Measurements from ENCODE around the gene PNMA8C.

The PNMA8C gene

DNA sequence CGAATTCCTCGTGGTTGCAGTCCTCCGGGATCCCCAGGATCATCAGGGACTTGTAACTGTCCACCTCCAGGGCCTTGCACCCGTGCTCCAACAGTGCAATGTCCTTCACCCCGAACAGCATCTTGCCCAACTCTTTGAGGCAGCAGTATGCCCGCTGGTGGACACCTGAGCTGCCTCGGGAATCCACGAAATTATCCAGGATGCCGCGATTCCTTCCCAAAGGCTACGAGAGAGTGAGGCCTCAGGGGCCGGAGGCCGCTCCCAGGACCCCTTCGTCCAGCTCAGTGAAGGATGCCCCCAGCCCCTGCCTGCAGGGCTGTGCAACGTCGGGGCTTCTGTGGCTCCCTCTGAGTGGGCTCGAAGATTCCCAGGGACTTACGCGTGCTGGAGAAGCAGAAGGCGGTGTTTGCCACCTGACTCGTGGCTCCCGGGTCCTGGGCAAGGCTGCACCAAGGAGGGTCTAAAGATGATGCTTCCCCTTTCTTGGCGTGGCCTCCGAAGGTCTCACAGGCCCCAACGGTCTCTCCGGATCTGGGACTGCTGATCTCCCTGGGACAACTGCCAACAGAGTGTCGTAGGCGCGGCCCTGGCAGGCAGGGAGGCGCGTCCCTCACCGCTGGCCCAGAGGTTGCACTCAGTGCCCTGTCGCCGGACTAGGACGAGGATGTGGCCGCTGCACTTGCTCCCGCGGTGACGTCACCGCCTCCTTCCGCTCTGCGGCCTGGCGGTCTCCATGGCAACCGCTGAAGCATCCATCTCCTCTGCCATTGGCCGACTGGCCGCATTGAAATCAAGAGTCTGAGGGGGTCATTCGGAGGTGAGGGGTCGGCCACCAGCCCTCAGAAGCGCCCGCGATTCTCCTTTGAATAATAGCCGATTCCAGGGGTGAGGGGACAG lies at the start of gene PNMA8C:
PNMA8C (minus strand) TSS at position 698 of the 897 bp plus-strand sequence; CDS start at position 121, 577 bp downstream.
- no peak for DNase-seq (ENCODE audit: low spot score)

DNA sequence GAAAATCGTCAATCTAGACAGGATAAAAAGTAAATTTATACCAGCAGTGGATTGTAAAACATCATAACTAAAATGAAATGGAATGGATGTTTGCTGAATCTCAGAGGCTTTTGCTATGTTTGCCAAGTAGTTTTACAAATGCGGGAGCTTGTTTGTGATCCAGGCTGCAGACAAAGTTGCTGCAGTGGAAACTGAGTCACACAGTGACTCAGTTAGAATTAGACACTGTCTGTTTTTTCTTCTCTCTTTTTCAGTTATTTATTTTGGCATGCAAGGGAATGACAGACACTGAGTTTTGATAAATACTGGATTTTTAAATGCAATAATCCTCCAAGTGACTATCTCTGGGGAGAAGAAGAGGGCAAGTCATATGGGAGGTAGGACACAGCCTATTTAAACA lies 47.2 kb upstream of the PNMA8C start:
- DNase-seq (ENCODE audit: low spot score) = no peak

DNA sequence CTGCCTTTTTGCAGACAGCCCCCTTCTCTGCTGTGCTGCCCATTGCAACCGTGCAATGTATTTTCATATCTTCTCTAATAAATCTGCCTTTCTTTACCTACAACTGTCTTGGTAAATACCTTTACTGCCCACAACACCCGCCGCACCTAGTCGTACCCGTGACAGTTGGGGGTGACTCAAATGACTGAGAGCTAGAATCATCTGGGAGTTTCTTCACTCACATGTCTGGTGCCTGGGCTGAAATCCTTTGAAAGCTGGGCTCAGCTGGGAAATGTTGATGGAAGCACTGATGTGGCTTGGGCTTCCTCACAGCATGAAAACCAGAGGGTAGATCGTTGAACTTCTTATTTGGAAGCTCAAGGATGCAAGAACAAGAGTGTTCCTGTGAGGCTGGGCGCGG lies 45.5 kb upstream of the PNMA8C start:
- DNase-seq (ENCODE audit: low spot score) = no peak

DNA sequence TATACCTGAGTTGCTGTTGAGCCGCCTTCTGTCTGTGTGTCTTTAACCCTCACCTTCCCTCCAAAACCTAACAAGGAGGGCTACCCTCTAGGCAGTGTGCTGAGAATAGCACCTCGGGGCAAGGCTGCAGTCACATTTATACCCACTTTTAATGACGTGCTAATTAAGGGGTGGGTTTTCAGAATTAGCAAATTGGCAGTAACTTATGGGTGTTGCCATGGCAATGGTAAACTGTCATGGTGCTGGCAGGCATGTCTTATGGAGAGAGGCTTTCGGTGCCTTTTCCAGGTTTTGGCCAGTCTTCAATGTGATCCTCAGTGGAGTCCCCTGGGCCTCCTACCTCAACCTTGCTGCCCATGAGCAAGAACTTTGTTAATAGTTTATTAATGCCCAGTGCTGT lies 43.9 kb upstream of the PNMA8C start:
- DNase-seq (ENCODE audit: low spot score) = no peak

DNA sequence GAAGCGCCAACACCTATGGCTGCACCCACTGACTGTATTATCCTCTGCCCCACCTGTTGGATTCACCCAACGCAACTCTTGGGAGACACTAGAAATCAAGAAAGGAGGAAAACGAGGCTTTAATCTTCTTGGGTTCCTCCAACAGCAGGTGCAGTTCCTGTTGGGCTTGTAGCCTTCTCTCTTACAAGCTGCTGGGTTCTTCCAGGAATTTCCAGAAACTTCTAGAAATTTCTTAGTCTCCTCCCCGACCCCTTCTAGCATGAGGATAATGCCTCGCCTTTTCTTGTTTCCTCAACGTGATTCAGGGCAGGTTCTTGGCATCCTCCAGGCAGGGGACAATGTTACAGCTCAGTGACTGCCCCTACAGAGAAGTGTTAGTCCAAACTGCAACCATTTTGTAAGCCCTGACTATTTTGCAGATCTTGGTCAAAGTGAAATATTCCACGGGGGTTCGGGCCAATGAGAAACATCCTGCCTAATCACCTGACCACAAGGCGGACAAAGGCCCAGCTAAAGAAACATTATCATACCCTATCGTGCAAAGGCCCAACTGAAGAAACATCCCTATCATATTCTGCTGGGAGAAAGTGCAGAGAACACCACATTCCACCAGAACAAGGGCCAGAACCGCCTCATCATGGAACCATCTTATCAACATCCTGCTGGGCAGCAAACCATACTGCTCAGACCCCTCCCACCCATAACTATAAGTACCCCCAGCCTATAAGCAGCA lies 43.2 kb upstream of the PNMA8C start:
- DNase-seq (ENCODE audit: low spot score) = no peak

DNA sequence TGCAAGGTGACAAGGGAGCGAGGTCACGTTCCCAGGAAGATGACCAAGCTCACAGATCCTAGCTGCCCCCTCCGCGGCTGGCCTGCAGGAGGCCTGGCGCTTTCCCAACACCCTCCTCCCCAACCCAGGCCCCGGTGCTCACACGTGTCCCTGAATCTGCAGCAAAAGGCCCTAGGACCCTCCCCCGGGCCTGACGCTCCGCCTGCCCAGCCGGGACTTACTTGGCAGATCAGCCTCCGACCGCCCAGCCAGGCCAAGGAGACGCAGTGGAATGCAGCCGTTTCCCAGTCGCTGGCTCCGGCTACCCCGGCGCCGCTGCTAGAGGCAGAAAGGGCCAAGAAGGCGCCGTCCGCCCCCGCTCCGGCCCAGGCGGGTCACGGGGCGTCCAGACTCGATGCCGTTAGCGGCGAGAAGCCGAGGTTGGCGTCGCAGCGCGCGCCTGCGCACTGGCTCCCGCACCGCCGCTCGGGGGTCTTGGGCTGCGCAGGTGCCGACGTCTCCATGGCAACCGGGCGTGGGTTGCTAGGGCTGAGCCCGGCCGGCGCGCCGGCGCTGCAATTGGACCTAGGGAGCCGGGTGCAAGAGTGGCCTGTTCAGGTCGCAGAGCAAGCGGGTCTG lies 42.5 kb upstream of the PNMA8C start, which contains the start of gene PNMA8A:
PNMA8A (minus strand) TSS at position 448 of the 618 bp plus-strand sequence. CDS start 528 bp downstream, outside the sequence.
- DNase-seq (ENCODE audit: low spot score) = no peak

DNA sequence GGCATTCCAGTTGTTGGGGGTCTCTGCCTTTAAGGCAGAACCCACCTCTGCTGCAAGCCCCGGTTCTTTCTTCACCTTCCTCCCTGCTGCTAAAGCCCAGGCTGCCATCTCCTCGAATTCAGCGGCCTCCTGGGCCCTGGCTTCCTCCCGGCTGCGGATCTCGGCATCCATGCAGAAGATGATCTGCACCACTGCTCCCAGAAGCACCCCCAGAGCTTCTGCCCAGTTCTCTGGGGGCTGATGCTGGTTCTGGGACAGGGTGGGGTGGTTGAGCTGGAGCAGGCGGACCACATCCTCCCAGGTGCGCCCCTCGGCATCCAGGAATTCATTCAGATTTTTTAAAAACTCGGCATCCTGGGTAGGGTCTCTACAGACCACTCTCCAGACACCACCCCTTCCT lies 41.6 kb upstream of the PNMA8C start:
- no peak for DNase-seq (ENCODE audit: low spot score)

DNA sequence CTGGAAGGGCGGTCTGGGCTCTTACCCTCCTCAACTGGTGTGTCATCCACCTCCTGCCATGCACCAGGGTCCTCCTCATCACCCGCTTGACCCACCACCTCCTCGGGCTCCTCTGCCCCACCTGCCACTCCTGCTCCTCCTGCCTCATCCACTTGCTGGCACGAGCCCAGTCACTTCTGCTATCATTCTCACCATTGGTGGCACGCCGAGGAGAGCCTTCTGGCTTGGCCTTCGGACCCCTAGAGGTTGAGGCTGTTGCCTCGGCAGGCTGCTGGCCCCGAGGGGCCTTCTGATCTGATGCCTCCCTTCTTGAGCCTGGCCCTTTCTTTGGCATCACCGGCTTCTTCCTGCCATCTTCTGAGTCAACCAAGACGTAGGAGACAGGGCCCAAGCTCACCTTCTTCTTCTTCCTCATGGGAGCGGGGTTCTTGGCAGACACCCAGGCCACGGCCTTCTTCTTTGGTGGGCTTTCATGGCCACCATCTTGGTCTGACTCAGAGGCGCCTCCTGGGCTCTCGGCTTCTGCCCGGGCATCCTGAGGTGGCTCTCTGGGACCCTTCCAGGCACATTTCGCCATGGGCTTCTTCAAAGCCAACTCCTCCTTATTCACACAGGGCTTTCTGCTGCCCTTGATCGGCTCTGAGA lies 40.9 kb upstream of the PNMA8C start:
- DNase-seq (ENCODE audit: low spot score) = no peak

DNA sequence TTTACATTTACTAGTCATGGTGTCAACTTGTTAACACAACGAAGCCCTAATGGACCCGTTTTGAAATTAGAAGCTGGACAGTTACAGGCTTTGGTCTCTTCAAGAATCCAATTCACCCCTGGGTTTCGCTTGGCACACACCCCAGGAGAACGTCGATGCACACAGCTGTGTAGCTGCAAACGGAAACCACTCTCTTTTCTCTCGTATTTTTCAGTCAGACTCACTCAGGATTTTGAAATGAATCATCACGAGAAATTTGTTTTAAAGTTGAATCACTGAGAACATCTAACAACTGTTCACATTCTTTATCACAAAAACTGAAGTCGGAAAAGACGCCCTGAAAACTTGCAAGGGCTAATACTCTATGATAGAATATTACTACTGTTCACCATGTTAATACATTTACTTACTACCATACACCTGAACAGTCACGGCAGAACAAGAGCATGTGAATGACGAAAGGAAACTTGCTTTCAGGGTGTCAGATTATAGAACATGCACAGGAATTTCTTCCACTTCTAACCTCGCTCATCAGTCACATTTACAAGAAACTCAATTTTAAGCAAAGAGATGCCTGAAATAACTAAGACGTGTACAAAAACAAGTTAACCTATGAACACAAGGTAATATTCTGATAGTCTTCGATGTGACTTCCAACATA lies 37.9 kb upstream of the PNMA8C start:
- peak; percentile 66 for DNase-seq (ENCODE audit: low spot score)

DNA sequence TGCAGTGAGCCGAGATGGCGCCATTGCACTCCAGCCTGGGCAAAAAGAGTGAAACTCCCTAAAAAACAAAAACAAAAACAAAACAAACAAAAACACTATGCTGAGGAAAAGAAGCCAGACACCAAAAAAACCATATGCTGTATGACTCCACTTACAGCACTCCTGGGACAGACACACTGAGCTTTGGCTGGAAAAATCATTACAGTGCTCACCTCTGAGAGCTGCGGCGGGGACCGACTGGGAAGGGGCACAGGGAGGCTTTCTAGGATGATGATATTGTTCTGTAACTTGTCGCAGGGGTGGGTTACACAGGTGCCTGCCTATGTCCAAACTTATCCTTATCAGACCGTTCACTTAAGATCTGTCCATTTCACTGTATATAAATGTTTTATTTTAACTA lies 34.8 kb upstream of the PNMA8C start:
- DNase-seq (ENCODE audit: low spot score) = no peak

DNA sequence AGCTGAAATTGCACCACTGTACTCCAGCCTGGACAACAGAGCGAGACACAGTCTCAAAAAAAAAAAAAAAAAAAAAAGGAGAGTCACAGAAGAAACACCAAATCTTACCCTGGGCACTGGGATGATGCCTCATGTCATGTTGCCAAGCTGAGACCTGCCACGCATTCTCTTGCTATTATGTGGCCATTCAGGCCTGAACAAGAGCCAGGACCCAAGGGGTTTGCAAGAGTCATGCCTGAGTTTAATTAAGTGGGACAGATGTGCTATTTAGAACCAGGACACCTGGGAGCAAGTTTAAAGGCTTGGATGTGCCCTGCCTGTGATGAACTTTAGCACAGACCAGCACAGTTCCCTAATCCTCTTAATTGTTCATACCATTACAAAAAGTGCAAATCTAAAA lies 32.8 kb upstream of the PNMA8C start:
- no peak for DNase-seq (ENCODE audit: low spot score)

DNA sequence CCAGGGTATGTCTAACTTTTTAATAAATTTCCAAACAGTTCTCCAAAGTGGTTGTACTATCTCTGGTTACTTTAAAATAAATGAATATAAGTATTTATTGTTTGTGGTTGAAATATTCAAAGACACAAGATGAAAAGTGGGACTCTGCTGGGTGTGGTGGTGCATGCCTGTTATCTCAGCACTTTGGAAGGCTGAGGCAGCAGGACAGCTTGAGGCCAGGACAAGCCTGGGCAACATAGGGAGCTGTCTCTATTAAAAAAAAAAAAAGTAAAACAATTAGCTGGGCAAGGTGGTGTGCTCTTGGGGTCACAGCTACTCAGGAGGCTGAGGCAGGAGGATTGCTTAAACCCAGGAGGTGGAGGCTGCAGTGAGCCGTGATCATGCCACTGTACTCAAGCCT lies 32.2 kb upstream of the PNMA8C start:
- no peak for DNase-seq (ENCODE audit: low spot score)

DNA sequence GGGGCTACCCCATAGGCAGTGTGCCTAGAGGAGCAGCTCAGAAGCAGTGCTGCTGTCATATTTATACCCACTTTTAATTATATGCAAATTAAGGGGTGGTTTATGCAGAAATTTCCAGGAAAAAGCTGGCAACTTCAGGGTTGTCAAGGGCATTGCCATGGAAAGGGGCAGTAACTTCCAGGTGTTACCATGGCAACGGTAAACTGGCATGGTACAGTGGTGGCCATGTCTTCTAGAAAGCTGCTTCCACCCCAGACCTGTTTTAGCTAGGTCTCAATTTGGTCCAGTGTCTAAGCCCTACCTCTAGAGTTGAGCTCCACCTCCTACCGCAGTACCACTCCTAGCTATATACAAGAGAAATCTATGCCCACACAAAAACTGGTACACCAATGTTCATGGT lies 31.3 kb upstream of the PNMA8C start:
- DNase-seq (ENCODE audit: low spot score) = no peak

DNA sequence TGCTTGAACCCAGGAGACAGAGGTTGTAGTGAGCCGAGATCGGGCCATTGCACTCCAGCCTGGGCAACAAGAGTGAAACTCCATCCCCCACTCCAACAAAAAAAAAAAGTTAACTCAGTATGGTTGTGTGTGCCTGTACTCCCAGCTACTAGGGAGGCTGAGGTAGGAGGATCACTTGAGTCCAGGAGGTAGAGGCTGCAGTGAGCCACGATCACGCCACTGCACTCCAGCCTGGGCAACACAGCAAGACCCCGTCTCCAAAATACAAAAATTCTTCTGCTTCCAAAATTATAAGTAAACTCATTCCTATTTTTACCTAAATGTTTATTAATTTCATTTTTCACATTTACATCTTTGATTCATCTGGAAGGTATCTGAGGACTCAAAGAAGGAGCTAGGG lies 28.2 kb upstream of the PNMA8C start:
- no peak for DNase-seq (ENCODE audit: low spot score)

DNA sequence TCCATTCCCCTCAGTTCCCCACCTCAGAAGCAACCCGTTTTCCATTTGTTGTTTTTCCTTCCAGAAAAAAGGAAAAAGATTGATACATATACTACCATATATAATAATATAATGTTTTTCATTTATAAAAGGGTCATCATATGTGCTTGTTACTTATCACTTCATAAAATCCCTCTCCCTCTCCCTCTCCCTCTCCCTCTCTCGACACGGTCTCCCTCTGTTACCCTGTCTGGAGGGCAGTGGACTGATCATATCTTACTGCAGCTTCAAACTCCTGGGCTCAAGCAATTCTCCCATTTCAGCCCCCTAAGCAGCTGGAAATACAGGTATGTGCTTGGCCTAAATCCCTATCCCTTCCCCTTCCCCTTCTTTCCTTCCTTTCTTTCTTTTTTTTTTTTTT lies 25.5 kb upstream of the PNMA8C start:
- DNase-seq (ENCODE audit: low spot score) = no peak

DNA sequence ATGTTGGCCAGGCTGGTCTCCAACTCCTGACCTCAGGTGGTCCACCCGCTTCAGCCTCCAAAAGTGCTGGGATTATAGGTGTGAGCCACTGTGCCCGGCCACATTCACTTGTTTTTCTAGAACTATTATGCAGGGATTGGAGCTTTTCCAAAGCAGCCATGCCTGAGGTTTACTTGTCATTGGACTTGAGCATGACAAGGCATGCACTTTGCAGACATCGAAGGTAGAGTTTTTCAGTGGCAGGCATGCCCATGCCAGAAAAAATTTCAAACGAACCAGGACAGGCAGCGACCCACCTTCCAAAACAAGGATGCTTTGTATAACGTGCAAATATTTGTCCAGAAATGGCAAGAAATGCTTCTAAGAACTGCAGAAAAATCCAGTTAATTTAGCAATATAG lies 24.9 kb upstream of the PNMA8C start:
- no peak for DNase-seq (ENCODE audit: low spot score)

DNA sequence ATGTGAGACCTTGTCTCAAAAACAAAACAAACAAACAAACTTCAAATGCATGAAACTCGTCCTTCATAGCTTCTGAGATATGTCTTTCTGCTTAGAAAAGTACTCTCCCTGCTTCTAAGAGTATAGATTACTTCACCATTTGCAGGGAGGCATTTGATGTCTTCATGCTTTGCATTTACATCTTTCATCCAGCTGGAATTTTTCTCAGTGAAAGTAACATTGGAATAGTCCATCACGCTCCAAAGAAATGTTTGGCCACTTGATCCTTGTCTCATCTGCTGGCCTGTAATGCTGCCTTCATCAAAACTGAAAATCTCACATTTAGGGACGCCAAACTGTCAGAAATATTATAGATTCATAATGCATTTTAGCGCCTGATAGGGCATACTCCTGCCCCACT lies 23.4 kb upstream of the PNMA8C start:
- DNase-seq (ENCODE audit: low spot score) = no peak

DNA sequence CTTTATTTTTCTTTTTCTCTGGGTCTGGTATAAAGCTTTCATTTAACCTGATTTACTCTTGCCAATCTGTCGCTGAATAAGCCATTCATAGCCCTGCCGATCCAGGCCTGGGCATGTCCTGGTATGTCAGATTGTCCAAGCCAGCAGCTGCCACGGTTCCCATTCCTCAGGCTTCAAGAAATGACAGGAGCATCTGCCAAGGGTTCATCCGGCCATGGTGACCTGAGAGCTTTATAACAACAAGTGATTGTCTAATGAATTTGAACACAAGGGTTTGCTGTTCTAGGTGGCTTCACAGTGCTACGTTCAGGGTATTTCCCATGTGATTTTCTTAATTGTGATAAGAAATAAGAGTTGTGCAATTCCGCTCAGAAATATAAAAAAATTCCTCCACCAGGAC lies 22.6 kb upstream of the PNMA8C start:
- DNase-seq (ENCODE audit: low spot score) = no peak

DNA sequence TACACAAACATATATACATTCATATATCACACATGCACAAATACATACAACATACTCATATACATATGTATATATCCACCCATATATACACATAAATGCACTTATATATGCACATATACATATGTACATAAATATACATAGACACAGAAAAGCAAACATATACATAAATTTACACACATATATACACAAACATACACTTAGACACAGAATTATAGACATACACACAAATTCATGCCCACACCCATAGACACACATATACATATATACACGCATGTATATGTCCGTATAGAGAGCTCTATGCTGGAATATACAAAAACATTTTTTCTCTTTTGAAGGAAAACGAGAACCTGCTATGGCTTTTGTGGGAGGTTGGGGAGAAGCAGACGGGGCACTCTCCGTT lies 22.0 kb upstream of the PNMA8C start:
- no peak for DNase-seq (ENCODE audit: low spot score)

DNA sequence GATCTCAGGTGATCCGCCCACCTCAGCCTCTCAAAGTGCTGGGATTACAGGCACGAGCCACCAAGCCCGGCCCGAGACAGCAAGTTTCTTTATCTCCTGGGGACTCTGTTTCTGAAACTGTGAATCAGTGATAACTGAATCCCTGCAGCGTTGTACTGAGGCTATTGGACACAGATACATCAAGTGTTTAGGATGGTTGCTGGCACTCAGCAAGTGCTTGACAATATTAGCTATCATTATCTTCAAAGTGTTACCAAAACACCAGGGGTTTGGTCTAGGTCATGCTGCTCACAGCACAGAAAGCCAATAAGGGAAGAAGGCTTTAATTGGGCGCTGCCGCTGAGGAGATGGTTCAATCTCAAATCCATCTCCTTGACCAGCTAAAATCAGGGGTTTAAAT lies 20.5 kb upstream of the PNMA8C start:
- DNase-seq (ENCODE audit: low spot score) = no peak

DNA sequence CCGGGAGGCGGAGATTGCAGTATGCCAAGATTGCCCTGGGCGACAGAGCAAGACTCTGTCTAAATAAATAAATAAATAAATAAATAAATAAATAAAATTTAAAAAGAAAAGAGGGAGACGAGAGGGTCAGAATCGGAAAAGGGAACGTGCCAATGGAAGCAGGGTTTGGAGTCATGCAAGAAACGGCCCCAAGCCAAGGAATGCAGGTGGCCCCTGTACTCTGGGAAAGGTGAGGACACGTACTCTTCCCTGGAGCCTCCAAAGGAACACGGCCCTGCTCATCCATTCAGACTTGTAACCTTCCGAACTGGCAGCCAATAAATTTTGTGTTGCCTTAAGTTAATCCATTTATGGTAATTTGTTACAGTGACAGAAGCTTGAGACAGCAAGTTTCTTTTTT lies 19.9 kb upstream of the PNMA8C start:
- DNase-seq (ENCODE audit: low spot score) = no peak

DNA sequence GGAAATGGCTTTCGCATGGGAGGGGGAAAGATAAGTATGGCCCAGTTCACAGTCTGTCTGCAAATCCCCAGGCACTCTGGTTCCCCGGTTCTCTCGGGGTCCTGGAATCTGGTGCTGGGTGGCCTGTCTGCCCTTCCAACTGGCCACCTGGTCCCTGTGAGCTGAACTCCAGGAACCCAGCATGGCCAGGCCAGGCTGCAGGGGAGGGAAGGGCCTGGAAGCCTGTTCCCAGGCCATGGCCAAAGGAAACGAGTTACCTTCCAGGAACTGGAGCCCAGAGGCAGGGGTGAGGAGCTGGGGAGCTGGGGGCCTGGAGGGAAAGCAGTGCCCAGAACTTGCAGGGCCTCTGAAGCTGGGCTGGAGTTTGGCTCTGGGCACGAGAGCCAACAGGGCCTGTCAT lies 19.1 kb upstream of the PNMA8C start:
- no peak for DNase-seq (ENCODE audit: low spot score)

Measured in NAMALWA (cell line).